HepG2 (cell line): ENCODE results near the gene CES2. TPM values are rescaled to one million over a fixed set of nuclear protein-coding genes. Genes with fewer than 3 reads are reported as not detected.
A peak's percentile ranks its signal among the peaks of the same experiment; 100 is the strongest.

Experiments used
- ADNP ChIP-seq: sonication (generic); formaldehyde crosslinking; IDR thresholded peaks from 2 replicates; pipeline ENCODE4 v1.4.0; 2020; ENCODE audit warnings: missing genetic modification reagents
- AGO2 ChIP-seq: fragments of 200-400 bp; formaldehyde crosslinking; optimal IDR thresholded peaks from 2 replicates; pipeline ENCODE3; 2017; ENCODE audit warnings: mild to moderate bottlenecking, low read depth, low read length, moderate library complexity
- CBFB ChIP-seq: sonication (generic); formaldehyde crosslinking; IDR thresholded peaks from 2 replicates; pipeline ENCODE4 v1.4.0; 2020; ENCODE audit warnings: missing genetic modification reagents
- HOXA5 ChIP-seq: sonication (generic); formaldehyde crosslinking; IDR thresholded peaks from 2 replicates; pipeline ENCODE4 v1.4.0; 2020; ENCODE audit warnings: missing genetic modification reagents
- LCORL ChIP-seq, 2 experiments: fragments of 450-650 bp in 1 of 2; sonication (generic) in 1 of 2; formaldehyde crosslinking in 1 of 2; IDR thresholded peaks; 2 replicates each; pipeline versions ENCODE4 v1.5.0 to v1.6.1; 2017 to 2020; ENCODE audit warnings: antibody characterized with exemption in 1 of 2, missing genetic modification reagents in 1 of 2
- MEIS2 ChIP-seq: sonication (generic); formaldehyde crosslinking; IDR thresholded peaks from 2 replicates; pipeline ENCODE4 v1.9.0; 2021; ENCODE audit warnings: mild to moderate bottlenecking, missing genetic modification reagents
- NCOR1 ChIP-seq: fragments of 200-600 bp; sonication (generic); IDR thresholded peaks from 2 replicates; pipeline ENCODE4 v1.7.0; 2017; ENCODE audit warnings: antibody characterized with exemption, low read length, borderline replicate concordance
- NR2F1 ChIP-seq, 2 experiments: fragments of 450-650 bp in 1 of 2; formaldehyde crosslinking in 1 of 2; IDR thresholded peaks; 2 replicates each; pipeline versions ENCODE4 v1.5.0 to v1.6.1; 2016 to 2020; ENCODE audit warnings: mild to moderate bottlenecking in 1 of 2, missing compliant biosample characterization in 1 of 2, missing genetic modification reagents in 1 of 2, moderate library complexity in 1 of 2
- RORA ChIP-seq: sonication (generic); formaldehyde crosslinking; IDR thresholded peaks from 2 replicates; pipeline ENCODE4 v1.5.0; 2020; ENCODE audit warnings: mild to moderate bottlenecking, missing genetic modification reagents, moderate library complexity
- ZIK1 ChIP-seq: sonication (generic); formaldehyde crosslinking; IDR thresholded peaks from 2 replicates; pipeline ENCODE4 v1.5.0; 2020; ENCODE audit warnings: mild to moderate bottlenecking, low read depth, missing genetic modification reagents, borderline replicate concordance
- ZNF431 ChIP-seq: sonication (generic); formaldehyde crosslinking; IDR thresholded peaks from 2 replicates; pipeline ENCODE4 v1.9.0; 2022; ENCODE audit warnings: missing genetic modification reagents, low read depth, mild to moderate bottlenecking, borderline replicate concordance
- ZNF501 ChIP-seq: sonication (generic); formaldehyde crosslinking; IDR thresholded peaks from 2 replicates; pipeline ENCODE4 v1.5.1; 2020; ENCODE audit warnings: mild to moderate bottlenecking, moderate library complexity, missing genetic modification reagents
- ZNF772 ChIP-seq: sonication (generic); formaldehyde crosslinking; IDR thresholded peaks from 2 replicates; pipeline ENCODE4 v1.5.0; 2020; ENCODE audit warnings: mild to moderate bottlenecking, missing genetic modification reagents
- ZNF816 ChIP-seq: sonication (generic); formaldehyde crosslinking; IDR thresholded peaks from 2 replicates; pipeline ENCODE4 v1.8.0; 2022; ENCODE audit warnings: missing genetic modification reagents, mild to moderate bottlenecking, borderline replicate concordance
- polyA plus RNA-seq, 8 experiments: library from polyadenylated mRNA; depleted of rRNA in 3 of 8; stranded (reverse) in 7 of 8; unstranded in 1 of 8; fragments of >200 nt; fragmentation: Illumina TruSeq in 4 of 8; extraction: Trizol in 4 of 8; gene quantifications; 2 replicates each; pipeline versions ENCODE4 v1.2.1 to v1.2.3, GENCODE V29; 2011 to 2016; ENCODE audit warnings: low read depth in 4 of 8, missing spikeins in 1 of 8, mixed read lengths in 1 of 8; ENCODE audit not compliant: insufficient read depth in 1 of 8
- total RNA-seq, 5 experiments: library from RNA; depleted of rRNA; stranded (reverse); fragments of >200 nt; fragmentation: Illumina TruSeq; extraction: Trizol; gene quantifications; 2 replicates each; pipeline ENCODE4 v1.2.3, GENCODE V29; 2016; ENCODE audit warnings: low read depth in 1 of 5
- TF ChIP-seq, protein P1 (sequence below): sonication (generic); formaldehyde crosslinking; IDR thresholded peaks from 2 replicates; pipeline ENCODE4 v1.5.0; 2020; ENCODE audit warnings: missing genetic modification reagents
- TF ChIP-seq, protein P2 (sequence below): IDR thresholded peaks from 2 replicates; pipeline ENCODE4 v1.6.1; 2012; ENCODE audit warnings: low read length, improper control_type of control experiment
- TF ChIP-seq, protein P3 (sequence below): sonication (generic); formaldehyde crosslinking; conservative IDR thresholded peaks from 2 replicates; pipeline ENCODE4 v1.4.0; 2020; ENCODE audit warnings: missing genetic modification reagents
- TF ChIP-seq, protein P4 (sequence below): sonication (generic); formaldehyde crosslinking; IDR thresholded peaks from 2 replicates; pipeline ENCODE4 v1.4.0; 2020; ENCODE audit warnings: missing genetic modification reagents

The CES2 gene
- total and polyA plus RNA-seq, 2 of the 13 experiments (the other 11 are each of a cell fraction or from before 2014, with no cell fraction given), result 50.6 to 63.8 TPM

DNA sequence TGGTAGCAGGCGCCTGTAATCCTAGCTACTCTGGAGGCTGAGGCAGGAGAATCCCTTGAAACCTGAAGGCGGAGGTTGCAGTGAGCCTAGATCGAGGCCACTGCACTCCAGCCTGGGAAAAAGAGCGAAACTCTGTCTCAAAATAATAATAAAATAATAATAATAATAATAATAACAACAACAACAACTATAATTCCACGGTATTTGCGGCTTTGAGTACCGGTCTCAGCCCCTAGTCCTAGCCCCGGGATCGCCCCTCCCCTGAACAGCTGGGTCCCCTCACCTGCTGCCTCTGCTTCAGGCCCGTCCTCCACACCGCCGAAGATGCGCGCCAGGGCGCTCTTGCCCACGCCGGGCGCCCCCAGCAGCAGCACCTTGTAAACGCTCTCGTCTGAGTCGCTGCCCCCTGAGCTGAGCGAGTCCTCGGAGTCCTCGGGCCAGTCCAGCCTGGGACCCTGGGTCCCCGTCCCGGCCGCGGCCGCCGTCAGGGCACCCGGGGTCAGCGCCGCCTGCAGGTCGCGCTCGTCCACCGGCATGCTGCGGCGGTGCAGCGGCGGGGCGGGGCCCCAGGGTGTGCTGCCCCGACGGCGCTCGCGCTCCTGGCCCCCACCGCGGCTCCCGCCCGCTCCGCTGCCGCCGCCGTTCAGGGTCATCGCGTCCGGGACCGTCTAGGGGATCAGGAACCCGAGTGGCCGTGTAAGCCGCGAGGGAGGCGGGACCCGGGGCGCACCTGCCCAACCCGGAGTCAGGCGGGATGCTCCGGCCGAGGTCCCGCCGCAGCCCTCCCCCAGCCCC, 10.6 kb upstream of the CES2 start (continued):
- TF ChIP-seq, protein P1, sequence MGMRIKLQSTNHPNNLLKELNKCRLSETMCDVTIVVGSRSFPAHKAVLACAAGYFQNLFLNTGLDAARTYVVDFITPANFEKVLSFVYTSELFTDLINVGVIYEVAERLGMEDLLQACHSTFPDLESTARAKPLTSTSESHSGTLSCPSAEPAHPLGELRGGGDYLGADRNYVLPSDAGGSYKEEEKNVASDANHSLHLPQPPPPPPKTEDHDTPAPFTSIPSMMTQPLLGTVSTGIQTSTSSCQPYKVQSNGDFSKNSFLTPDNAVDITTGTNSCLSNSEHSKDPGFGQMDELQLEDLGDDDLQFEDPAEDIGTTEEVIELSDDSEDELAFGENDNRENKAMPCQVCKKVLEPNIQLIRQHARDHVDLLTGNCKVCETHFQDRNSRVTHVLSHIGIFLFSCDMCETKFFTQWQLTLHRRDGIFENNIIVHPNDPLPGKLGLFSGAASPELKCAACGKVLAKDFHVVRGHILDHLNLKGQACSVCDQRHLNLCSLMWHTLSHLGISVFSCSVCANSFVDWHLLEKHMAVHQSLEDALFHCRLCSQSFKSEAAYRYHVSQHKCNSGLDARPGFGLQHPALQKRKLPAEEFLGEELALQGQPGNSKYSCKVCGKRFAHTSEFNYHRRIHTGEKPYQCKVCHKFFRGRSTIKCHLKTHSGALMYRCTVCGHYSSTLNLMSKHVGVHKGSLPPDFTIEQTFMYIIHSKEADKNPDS (CRISPR knock-in tag), result no peak
- 0 out of 4 replicates have a peak, but pooled peaks of 1 of the 2 experiments have one; percentile 19 for TF ChIP-seq NR2F1 (CRISPR knock-in tag; IDR thresholded peaks at IDR 0.05)
- TF ChIP-seq ZNF816 (CRISPR knock-in tag), result no peak
- TF ChIP-seq, protein P2, sequence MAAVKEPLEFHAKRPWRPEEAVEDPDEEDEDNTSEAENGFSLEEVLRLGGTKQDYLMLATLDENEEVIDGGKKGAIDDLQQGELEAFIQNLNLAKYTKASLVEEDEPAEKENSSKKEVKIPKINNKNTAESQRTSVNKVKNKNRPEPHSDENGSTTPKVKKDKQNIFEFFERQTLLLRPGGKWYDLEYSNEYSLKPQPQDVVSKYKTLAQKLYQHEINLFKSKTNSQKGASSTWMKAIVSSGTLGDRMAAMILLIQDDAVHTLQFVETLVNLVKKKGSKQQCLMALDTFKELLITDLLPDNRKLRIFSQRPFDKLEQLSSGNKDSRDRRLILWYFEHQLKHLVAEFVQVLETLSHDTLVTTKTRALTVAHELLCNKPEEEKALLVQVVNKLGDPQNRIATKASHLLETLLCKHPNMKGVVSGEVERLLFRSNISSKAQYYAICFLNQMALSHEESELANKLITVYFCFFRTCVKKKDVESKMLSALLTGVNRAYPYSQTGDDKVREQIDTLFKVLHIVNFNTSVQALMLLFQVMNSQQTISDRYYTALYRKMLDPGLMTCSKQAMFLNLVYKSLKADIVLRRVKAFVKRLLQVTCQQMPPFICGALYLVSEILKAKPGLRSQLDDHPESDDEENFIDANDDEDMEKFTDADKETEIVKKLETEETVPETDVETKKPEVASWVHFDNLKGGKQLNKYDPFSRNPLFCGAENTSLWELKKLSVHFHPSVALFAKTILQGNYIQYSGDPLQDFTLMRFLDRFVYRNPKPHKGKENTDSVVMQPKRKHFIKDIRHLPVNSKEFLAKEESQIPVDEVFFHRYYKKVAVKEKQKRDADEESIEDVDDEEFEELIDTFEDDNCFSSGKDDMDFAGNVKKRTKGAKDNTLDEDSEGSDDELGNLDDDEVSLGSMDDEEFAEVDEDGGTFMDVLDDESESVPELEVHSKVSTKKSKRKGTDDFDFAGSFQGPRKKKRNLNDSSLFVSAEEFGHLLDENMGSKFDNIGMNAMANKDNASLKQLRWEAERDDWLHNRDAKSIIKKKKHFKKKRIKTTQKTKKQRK, result no peak
- no peak for TF ChIP-seq RORA
- TF ChIP-seq CBFB (CRISPR knock-in tag), result no peak
- no peak for TF ChIP-seq ZNF501 (CRISPR knock-in tag)
- TF ChIP-seq MEIS2, result peak; percentile 49; the same call in 1 of the 2 replicates
- TF ChIP-seq AGO2, result peak; percentile 36
- no peak for TF ChIP-seq NCOR1
- 0 out of 2 replicates have a peak, but pooled peaks have one; percentile 31 for TF ChIP-seq ZNF431 (CRISPR knock-in tag)
- TF ChIP-seq, protein P3, sequence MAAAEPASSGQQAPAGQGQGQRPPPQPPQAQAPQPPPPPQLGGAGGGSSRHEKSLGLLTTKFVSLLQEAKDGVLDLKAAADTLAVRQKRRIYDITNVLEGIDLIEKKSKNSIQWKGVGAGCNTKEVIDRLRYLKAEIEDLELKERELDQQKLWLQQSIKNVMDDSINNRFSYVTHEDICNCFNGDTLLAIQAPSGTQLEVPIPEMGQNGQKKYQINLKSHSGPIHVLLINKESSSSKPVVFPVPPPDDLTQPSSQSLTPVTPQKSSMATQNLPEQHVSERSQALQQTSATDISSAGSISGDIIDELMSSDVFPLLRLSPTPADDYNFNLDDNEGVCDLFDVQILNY (CRISPR knock-in tag), result 0 out of 2 replicates have a peak, but pooled peaks have one; percentile 22
- TF ChIP-seq, protein P4, sequence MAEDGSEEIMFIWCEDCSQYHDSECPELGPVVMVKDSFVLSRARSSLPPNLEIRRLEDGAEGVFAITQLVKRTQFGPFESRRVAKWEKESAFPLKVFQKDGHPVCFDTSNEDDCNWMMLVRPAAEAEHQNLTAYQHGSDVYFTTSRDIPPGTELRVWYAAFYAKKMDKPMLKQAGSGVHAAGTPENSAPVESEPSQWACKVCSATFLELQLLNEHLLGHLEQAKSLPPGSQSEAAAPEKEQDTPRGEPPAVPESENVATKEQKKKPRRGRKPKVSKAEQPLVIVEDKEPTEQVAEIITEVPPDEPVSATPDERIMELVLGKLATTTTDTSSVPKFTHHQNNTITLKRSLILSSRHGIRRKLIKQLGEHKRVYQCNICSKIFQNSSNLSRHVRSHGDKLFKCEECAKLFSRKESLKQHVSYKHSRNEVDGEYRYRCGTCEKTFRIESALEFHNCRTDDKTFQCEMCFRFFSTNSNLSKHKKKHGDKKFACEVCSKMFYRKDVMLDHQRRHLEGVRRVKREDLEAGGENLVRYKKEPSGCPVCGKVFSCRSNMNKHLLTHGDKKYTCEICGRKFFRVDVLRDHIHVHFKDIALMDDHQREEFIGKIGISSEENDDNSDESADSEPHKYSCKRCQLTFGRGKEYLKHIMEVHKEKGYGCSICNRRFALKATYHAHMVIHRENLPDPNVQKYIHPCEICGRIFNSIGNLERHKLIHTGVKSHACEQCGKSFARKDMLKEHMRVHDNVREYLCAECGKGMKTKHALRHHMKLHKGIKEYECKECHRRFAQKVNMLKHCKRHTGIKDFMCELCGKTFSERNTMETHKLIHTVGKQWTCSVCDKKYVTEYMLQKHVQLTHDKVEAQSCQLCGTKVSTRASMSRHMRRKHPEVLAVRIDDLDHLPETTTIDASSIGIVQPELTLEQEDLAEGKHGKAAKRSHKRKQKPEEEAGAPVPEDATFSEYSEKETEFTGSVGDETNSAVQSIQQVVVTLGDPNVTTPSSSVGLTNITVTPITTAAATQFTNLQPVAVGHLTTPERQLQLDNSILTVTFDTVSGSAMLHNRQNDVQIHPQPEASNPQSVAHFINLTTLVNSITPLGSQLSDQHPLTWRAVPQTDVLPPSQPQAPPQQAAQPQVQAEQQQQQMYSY (CRISPR knock-in tag), result peak; percentile 51; the same call in 1 of the 2 replicates
- 0 out of 2 replicates have a peak, but pooled peaks have one; percentile 35 for TF ChIP-seq ADNP (CRISPR knock-in tag)
- TF ChIP-seq ZIK1, result peak; percentile 70; the same call in 1 of the 2 replicates
- 0 out of 2 replicates have a peak, but pooled peaks have one; percentile 63 for TF ChIP-seq HOXA5 (CRISPR knock-in tag)
- TF ChIP-seq ZNF772 (CRISPR knock-in tag), result no peak
- TF ChIP-seq LCORL (IDR thresholded peaks at IDR 0.05), result no peak
- TF ChIP-seq LCORL (CRISPR knock-in tag; IDR thresholded peaks at IDR 0.05), result 0 out of 2 replicates have a peak, but pooled peaks have one; percentile 6
